Duodenal mucosa (tissue), 2 donors: ENCODE results near the gene RPA3.

Source experiments
- H3K27ac ChIP-seq: one replicate; pipeline ENCODE4 v1.7.0; 2013; ENCODE audit warnings: low read depth, low read length
- H3K27me3 ChIP-seq, 2 donors: one replicate each; pipeline ENCODE4 v1.7.0; 2013; ENCODE audit warnings: low read length in 2 of 2, control low read depth in 1 of 2; ENCODE audit not compliant: insufficient read depth in 2 of 2, control insufficient read depth in 1 of 2
- H3K36me3 ChIP-seq, 2 donors: one replicate each; pipeline ENCODE4 v1.7.0; 2013; ENCODE audit warnings: low read length in 2 of 2, control low read depth in 1 of 2; ENCODE audit not compliant: insufficient read depth in 2 of 2, control insufficient read depth in 1 of 2
- H3K4me1 ChIP-seq, 2 donors: one replicate each; pipeline ENCODE4 v1.7.0; 2013; ENCODE audit warnings: low read length in 2 of 2, control low read depth in 1 of 2; ENCODE audit not compliant: insufficient read depth in 2 of 2, control insufficient read depth in 1 of 2
- H3K4me3 ChIP-seq, 2 donors: one replicate each; pipeline ENCODE4 v1.7.0; 2013; ENCODE audit warnings: low read length in 2 of 2, low read depth in 1 of 2
- H3K9ac ChIP-seq, 2 donors: one replicate each; pipeline ENCODE4 v1.7.0; 2013; ENCODE audit warnings: low read length in 2 of 2, low read depth in 1 of 2
- H3K9me3 ChIP-seq, 2 donors: one replicate each; pipeline ENCODE4 v1.7.0; 2013; ENCODE audit warnings: low read length in 2 of 2, control low read depth in 1 of 2; ENCODE audit not compliant: control insufficient read depth in 1 of 2

RPA3 gene

GRCh38 chr7:7642081-7642480 is 76.3 kb downstream of the RPA3 start:
- peak overlapping the region in 1 of 2 donors; percentile 77 for H3K9ac ChIP-seq
- H3K9me3 ChIP-seq: no peaks in the 10 kb centered on the region
- H3K36me3 ChIP-seq: peaks cover 0 to 4% of the 10 kb centered on the region in 2 donors
- H3K4me3 ChIP-seq: peak overlapping the region; percentile 96 to 99
- peaks cover 19 to 21% of the 10 kb centered on the region in 2 donors for H3K4me1 ChIP-seq
- H3K27ac ChIP-seq: no peak overlapping the region
- H3K27me3 ChIP-seq: no peaks in the 10 kb centered on the region

- Histone ChIP-seq H3K4me3 (peak overlapping the region; percentile 96 to 99), H3K27ac (peak overlapping the region; percentile 91), H3K27me3 (no peaks in the 10 kb centered on the region), H3K4me1 (peaks cover 19 to 21% of the 10 kb centered on the region in 2 donors), H3K36me3 (peaks cover 0 to 4% of the 10 kb centered on the region in 2 donors), H3K9ac (peak overlapping the region; percentile 77 to 98), H3K9me3 (no peaks in the 10 kb centered on the region)
Measured at GRCh38 chr7:7641129-7641663, 77.2 kb downstream of the RPA3 start.

- peaks cover 19 to 21% of the 10 kb centered on the region in 2 donors for H3K4me1 ChIP-seq
- H3K9ac ChIP-seq: peak within 1 kb of the TSS; percentile 83 to 98
- H3K4me3 ChIP-seq: peak within 1 kb of the TSS; percentile 96 to 99
- no peaks in the 10 kb centered on the region for H3K9me3 ChIP-seq
- no peaks in the 10 kb centered on the region for H3K27me3 ChIP-seq
- H3K36me3 ChIP-seq: peaks cover 0 to 4% of the 10 kb centered on the region in 2 donors
- peak within 1 kb of the TSS; percentile 91 for H3K27ac ChIP-seq
Measured at GRCh38 chr7:7640221-7641128, 77.9 kb downstream of the RPA3 start, which contains the start of gene UMAD1. Gene UMAD1, plus strand, starts transcription at chr7:7640752. Its CDS starts 32,620 bp downstream, at chr7:7673372.

GRCh38 chr7:7639847-7640220 is 78.6 kb downstream of the RPA3 start:
- no peaks in the 10 kb centered on the region for H3K9me3 ChIP-seq
- peak overlapping the region; percentile 71 for H3K27ac ChIP-seq
- H3K36me3 ChIP-seq: peaks cover 0 to 6% of the 10 kb centered on the region in 2 donors
- H3K4me3 ChIP-seq: peak overlapping the region; percentile 96 to 99
- peak overlapping the region; percentile 83 to 98 for H3K9ac ChIP-seq
- H3K27me3 ChIP-seq: no peaks in the 10 kb centered on the region
- H3K4me1 ChIP-seq: peaks cover 19 to 21% of the 10 kb centered on the region in 2 donors

- Histone ChIP-seq H3K27me3 (no peaks in the 10 kb centered on the region), H3K36me3 (peaks cover 0 to 6% of the 10 kb centered on the region in 2 donors), H3K27ac (no peak overlapping the region), H3K9me3 (no peaks in the 10 kb centered on the region), H3K4me1 (peaks cover 19 to 21% of the 10 kb centered on the region in 2 donors), H3K4me3 (peak overlapping the region; percentile 96 to 99), H3K9ac (peak overlapping the region; percentile 83 to 98)
Measured at GRCh38 chr7:7639421-7639820, 79.0 kb downstream of the RPA3 start.

- Histone ChIP-seq H3K27ac (no peak overlapping the region), H3K9me3 (peaks cover 0 to 3% of the 10 kb centered on the region in 2 donors), H3K27me3 (no peaks in the 10 kb centered on the region), H3K9ac (no peak overlapping the region), H3K4me1 (no peaks in the 10 kb centered on the region), H3K36me3 (peaks cover 0 to 2% of the 10 kb centered on the region in 2 donors), H3K4me3 (no peak overlapping the region)
Measured at GRCh38 chr7:7630626-7631329, 87.6 kb downstream of the RPA3 start.

- no peak overlapping the region for H3K9ac ChIP-seq
- H3K36me3 ChIP-seq: no peaks in the 10 kb centered on the region
- no peaks in the 10 kb centered on the region for H3K4me1 ChIP-seq
- H3K27me3 ChIP-seq: no peaks in the 10 kb centered on the region
- H3K9me3 ChIP-seq: peaks cover 0 to 4% of the 10 kb centered on the region in 2 donors
- H3K4me3 ChIP-seq: no peak overlapping the region
- no peak overlapping the region for H3K27ac ChIP-seq
Measured at GRCh38 chr7:7628476-7628875, 89.9 kb downstream of the RPA3 start.

- H3K36me3 ChIP-seq: no peaks in the 10 kb centered on the region
- H3K9ac ChIP-seq: no peak overlapping the region
- H3K4me1 ChIP-seq: no peaks in the 10 kb centered on the region
- peaks cover 0 to under 1% of the 10 kb centered on the region in 2 donors for H3K9me3 ChIP-seq
- H3K27me3 ChIP-seq: no peaks in the 10 kb centered on the region
- no peak overlapping the region for H3K27ac ChIP-seq
- H3K4me3 ChIP-seq: no peak overlapping the region
Measured at GRCh38 chr7:7620644-7621210, 97.7 kb downstream of the RPA3 start.

GRCh38 chr7:7620236-7620635 is 98.2 kb downstream of the RPA3 start:
- Histone ChIP-seq H3K9me3 (no peaks in the 10 kb centered on the region), H3K9ac (no peak overlapping the region), H3K27ac (no peak overlapping the region), H3K36me3 (no peaks in the 10 kb centered on the region), H3K27me3 (no peaks in the 10 kb centered on the region), H3K4me1 (no peaks in the 10 kb centered on the region), H3K4me3 (no peak overlapping the region)
